ENCODE measurements around the gene NTNG1.
"Not testable (repeated sequence)": the region's sequence is repeated elsewhere in the genome, so short reads cannot be mapped to it uniquely, and the experiment has no call there.

Gene NTNG1

GRCh38 chr1:107202007-107202406 lies 61.2 kb downstream of the NTNG1 start:
- DNase-seq = no peak

DNA sequence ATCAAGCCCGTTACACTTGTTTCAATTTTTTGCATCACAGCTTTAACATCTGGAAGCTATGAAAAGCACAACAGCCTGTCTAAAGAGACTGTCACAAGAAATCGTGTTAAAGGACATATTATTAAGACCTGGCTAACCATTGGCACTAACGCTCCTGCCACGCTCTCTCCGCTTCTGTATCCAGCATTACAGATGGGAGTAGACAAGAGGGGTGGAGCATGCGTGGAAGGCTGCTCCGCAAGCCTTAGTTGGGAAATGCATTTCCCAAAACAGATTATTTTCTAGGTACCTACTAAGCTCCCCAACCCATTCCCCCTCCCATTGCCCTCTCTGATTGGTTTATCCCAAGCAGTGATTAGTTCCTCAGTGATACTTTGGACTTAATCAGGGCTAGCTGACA lies 72.4 kb downstream of the NTNG1 start:
- DNase-seq = no peak

DNA sequence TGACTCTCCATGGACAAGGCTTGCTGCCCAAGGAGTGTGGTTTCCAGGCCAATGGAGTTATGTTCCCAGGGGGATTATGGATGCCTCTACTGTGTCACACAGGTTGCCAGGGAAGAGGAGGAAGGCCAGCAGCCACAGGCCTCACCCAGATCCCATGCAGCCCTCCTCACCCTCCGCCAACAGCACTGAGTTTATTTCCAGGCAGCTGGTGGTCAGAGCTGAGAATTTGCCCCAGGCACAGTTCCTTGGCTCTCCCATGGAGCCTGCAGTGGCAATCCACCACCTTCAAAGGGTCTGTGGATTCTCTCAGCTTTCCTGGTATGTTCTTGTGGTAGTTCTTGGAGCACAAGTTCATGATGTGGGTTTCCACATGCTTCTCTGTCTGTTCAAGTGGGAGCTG lies 79.2 kb downstream of the NTNG1 start:
- no peak for DNase-seq

DNA sequence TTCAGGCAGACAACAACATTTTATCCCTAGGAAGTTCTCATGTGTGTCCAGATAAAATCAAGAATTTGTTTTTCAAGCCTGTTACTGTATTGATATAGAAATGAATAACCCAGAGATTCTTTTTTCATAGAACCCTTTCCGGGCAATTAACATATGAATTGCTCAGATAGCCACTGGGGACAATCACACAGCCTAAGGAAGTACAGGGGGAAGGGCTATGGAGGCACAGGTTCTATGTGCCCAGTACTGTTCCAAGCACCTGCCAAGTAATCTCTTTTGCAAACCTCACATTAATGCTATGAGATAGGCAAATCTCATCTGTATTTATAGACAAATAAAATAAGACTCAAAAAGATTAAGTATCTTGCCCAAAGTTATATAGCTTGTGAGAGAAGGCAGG lies 84.9 kb downstream of the NTNG1 start:
- DNase-seq = no peak

- no peak for DNase-seq
Measured at GRCh38 chr1:107228704-107229371, 88.0 kb downstream of the NTNG1 start.

GRCh38 chr1:107229711-107230110 lies 88.9 kb downstream of the NTNG1 start:
- DNase-seq = no peak

DNA sequence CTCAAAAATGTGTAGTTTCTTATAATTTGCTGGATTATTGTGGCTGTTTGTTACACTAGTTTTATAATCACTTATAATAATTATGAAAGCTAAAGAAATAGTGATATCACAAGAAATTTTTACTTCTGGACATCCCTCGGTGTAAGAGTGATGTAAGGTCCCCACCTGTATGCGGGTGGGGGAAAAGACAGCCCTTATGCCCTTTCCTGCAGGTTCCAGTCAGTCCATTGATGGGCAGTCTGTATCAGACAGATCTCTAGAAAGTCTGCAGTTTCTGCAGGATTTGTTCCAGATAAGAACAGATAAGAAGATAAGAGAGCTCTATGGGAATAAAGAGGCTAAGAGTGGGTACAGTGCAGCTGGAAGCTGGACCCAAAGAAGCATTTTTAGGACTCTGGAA lies 89.3 kb downstream of the NTNG1 start:
- DNase-seq = no peak

DNA sequence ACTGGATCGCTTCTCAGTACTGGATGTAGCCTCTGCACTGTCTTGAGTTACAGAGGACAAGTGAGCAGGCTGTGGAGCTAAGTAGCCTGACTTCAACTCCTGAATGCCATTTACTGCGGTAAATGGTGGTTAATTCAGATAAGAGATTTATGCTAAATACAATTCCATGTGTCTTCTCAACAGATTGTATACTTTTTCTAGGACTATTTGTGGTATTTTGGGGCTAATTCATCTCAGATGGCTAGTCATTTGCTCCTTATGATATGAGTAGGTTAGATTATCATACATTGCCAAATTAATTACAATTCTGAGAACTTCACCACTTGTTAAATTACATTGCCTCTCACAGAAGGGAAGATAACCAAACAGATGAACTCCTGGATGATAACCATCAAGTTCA lies 90.5 kb downstream of the NTNG1 start:
- DNase-seq = no peak

DNA sequence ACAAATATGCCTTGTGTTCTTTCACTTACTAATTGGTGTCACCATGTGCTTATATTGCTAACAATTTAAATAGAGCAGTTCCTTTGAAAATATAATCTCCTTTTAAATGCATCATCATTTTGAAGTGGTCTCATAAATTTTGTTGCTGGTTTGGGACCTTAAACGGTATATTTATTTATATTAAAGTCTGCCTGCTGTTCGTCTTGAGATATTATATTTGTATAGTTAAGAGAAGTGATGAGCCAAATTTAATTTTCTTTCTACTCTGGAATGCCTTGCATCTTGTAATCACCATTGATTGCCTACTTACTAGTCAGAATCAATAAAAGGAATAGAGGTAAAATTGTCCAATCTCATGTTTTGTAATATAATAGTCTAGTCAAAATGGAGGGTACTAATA lies 91.6 kb downstream of the NTNG1 start:
- DNase-seq = no peak

- DNase-seq = not testable (repeated sequence)
Measured at GRCh38 chr1:107236760-107237159, 95.9 kb downstream of the NTNG1 start.

- no peak for DNase-seq
Measured at GRCh38 chr1:107243461-107243860, 102.6 kb downstream of the NTNG1 start.

DNA sequence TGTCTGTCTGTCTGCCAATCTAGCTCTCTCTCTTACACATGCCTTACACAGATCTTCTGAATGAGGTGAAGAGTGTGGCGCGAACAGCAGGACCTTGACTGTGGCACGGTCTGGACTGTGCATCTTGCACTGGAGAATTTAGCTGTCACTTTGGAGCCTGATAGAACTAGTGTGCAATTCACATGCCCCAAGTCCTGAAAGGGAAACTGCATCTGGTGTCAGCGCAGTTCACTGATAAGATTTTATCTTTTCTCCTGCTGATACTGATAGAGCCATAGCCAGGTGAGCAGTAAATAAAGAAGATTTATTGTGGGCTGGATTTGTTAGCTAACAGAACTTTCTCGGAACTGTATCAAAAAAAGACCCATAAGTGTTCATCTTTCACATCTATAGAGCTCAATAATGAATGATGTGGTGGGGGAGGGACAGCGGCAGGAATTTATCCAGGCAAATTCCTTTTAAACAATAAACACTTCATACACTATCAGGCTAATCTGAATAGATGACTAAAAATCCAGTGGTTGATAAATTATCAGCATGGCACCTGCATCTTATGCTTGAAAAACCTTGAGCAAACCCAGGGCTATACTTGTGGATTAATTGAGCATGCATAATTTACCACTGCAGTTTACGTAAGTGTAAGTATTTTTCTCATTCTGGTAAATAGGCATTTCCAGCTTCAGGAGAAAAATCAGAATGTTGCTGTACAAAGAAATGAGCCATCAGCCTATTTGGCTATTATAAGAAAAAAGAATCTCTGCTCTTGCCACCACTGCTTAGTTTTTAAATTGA lies 104.1 kb downstream of the NTNG1 start:
- no peak for DNase-seq

GRCh38 chr1:107246775-107247345 lies 106.0 kb downstream of the NTNG1 start:
- no peak for DNase-seq

GRCh38 chr1:107247679-107248078 lies 106.8 kb downstream of the NTNG1 start:
- no peak for DNase-seq

- no peak for DNase-seq
Measured at GRCh38 chr1:107250169-107250568, 109.3 kb downstream of the NTNG1 start.

GRCh38 chr1:107251083-107251482 lies 110.2 kb downstream of the NTNG1 start:
- DNase-seq = no peak

- no peak for DNase-seq
Measured at GRCh38 chr1:107251839-107252238, 111.0 kb downstream of the NTNG1 start.

- DNase-seq = no peak
Measured at GRCh38 chr1:107252271-107252670, 111.4 kb downstream of the NTNG1 start.

GRCh38 chr1:107254306-107254705 lies 113.5 kb downstream of the NTNG1 start:
- DNase-seq = no peak

- DNase-seq = no peak
Measured at GRCh38 chr1:107255469-107255868, 114.6 kb downstream of the NTNG1 start.

GRCh38 chr1:107262467-107263286 lies 121.8 kb downstream of the NTNG1 start:
- DNase-seq = no peak

GRCh38 chr1:107263291-107263915 lies 122.6 kb downstream of the NTNG1 start:
- DNase-seq = no peak

- no peak for DNase-seq
Measured at GRCh38 chr1:107264007-107264406, 123.2 kb downstream of the NTNG1 start.

Measured in NCI-H2227 treated with DMSO at 0.1 percent for 48 hours (cell line).